SU-DHL-6 (cell line): ENCODE results near the gene GOLM1.

Experiments used
- H2AFZ ChIP-seq: fragments of 200-600 bp; sonication (generic); 2 replicates; pipeline ENCODE4 v1.6.1; 2014; ENCODE audit warnings: low read depth, mild to moderate bottlenecking, moderate library complexity, mixed read lengths, antibody characterized with exemption, low read length; ENCODE audit not compliant: severe bottlenecking
- H3F3A ChIP-seq: fragments of 200-600 bp; shearing (Covaris generic); 2 replicates; pipeline ENCODE4 v1.6.0; 2016; ENCODE audit warnings: antibody characterized with exemption, mild to moderate bottlenecking; ENCODE audit not compliant: insufficient read depth
- H3K27ac ChIP-seq: fragments of 200-600 bp; sonication (generic); 2 replicates; pipeline ENCODE4 v1.5.1; 2016; ENCODE audit warnings: low read depth, mild to moderate bottlenecking, low read length, moderate library complexity, mixed read lengths
- H3K27me3 ChIP-seq: fragments of 200-600 bp; sonication (generic), shearing (Covaris generic); 2 replicates; pipeline ENCODE4 v1.6.0; 2014; ENCODE audit warnings: mild to moderate bottlenecking, low read length
- H3K36me3 ChIP-seq: fragments of 200-600 bp; sonication (generic); 2 replicates; pipeline ENCODE4 v1.6.1; 2014; ENCODE audit warnings: mild to moderate bottlenecking, low read length, mixed read lengths
- H3K4me2 ChIP-seq: fragments of 300-600, 200-600 bp; shearing (Covaris generic), sonication (generic); 2 replicates; pipeline ENCODE4 v1.6.0; 2014; ENCODE audit warnings: low read length, low read depth, mild to moderate bottlenecking; ENCODE audit not compliant: poor library complexity, severe bottlenecking
- H3K4me3 ChIP-seq: fragments of 200-600 bp; sonication (generic); 2 replicates; pipeline ENCODE4 v1.5.1; 2014; ENCODE audit warnings: antibody characterized with exemption, low read length, mild to moderate bottlenecking, mixed read lengths; ENCODE audit not compliant: insufficient read depth, poor library complexity, severe bottlenecking
- H3K79me2 ChIP-seq: fragments of 200-600 bp; sonication (generic); 2 replicates; pipeline ENCODE4 v1.6.1; 2014; ENCODE audit warnings: mild to moderate bottlenecking, low read length, moderate library complexity; ENCODE audit not compliant: insufficient read depth
- H3K9ac ChIP-seq: fragments of 200-600 bp; sonication (generic); 2 replicates; pipeline ENCODE4 v1.7.0; 2014; ENCODE audit warnings: mild to moderate bottlenecking, low read length
- H3K9me2 ChIP-seq: fragments of 200-600 bp; sonication (generic); replicated peaks from 2 replicates; pipeline ENCODE4 v1.6.1; 2014; ENCODE audit warnings: low read length; ENCODE audit not compliant: insufficient read depth
- H3K9me3 ChIP-seq: fragments of 200-600 bp; sonication (generic); 2 replicates; pipeline ENCODE4 v1.6.1; 2014; ENCODE audit warnings: low read length, mixed read lengths; ENCODE audit not compliant: insufficient read depth
- H4K20me1 ChIP-seq: fragments of 200-600 bp; sonication (generic); 2 replicates; pipeline ENCODE4 v1.6.1; 2014; ENCODE audit warnings: low read depth, mild to moderate bottlenecking, antibody characterized with exemption, low read length, moderate library complexity, mixed read lengths
- CTCF ChIP-seq: fragments of 200-600 bp; sonication (generic); IDR thresholded peaks from one replicate; pipeline ENCODE4 v1.5.1; 2017; ENCODE audit warnings: antibody characterized with exemption, mild to moderate bottlenecking, low read length, moderate library complexity; ENCODE audit not compliant: insufficient read depth, poor library complexity, severe bottlenecking
- EZH2phosphoT487 ChIP-seq: fragments of 200-600 bp; sonication (generic), shearing (Covaris generic); conservative IDR thresholded peaks from 2 replicates; pipeline ENCODE4 v1.6.1; 2018; ENCODE audit warnings: mild to moderate bottlenecking, antibody characterized with exemption, low read length, moderate library complexity, mixed read lengths

Gene GOLM1

GRCh38 chr9:85995097-85995496 lies 104.3 kb downstream of the GOLM1 start:
- Histone ChIP-seq H3K27me3 (no peaks in the 10 kb centered on the region), H3K27ac (no peak overlapping the region), H3K9ac (no peak overlapping the region), H3K9me3 (no peaks in the 10 kb centered on the region), H3K4me3 (no peak overlapping the region), H3K4me2 (no peak overlapping the region), H3K36me3 (peaks cover 3% of the 10 kb centered on the region; the same call in 1 of the 2 replicates), H4K20me1 (no peaks in the 10 kb centered on the region), H3K79me2 (no peaks in the 10 kb centered on the region), H2AFZ (no peak overlapping the region), H3F3A (no peaks in the 10 kb centered on the region), H3K9me2 (no peaks in the 10 kb centered on the region)
- no peak for TF ChIP-seq CTCF
- TF ChIP-seq EZH2phosphoT487: no peak

GRCh38 chr9:85994191-85994590 lies 105.2 kb downstream of the GOLM1 start:
- H4K20me1 ChIP-seq: no peaks in the 10 kb centered on the region
- H3K9me3 ChIP-seq: no peaks in the 10 kb centered on the region
- no peak overlapping the region for H2AFZ ChIP-seq
- H3K27me3 ChIP-seq: no peaks in the 10 kb centered on the region
- no peaks in the 10 kb centered on the region for H3K9me2 ChIP-seq
- H3K27ac ChIP-seq: no peak overlapping the region
- no peaks in the 10 kb centered on the region for H3K79me2 ChIP-seq
- no peak overlapping the region for H3K4me3 ChIP-seq
- H3K4me2 ChIP-seq: no peak overlapping the region
- peaks cover 3% of the 10 kb centered on the region; the same call in 1 of the 2 replicates for H3K36me3 ChIP-seq
- no peaks in the 10 kb centered on the region for H3F3A ChIP-seq
- no peak overlapping the region for H3K9ac ChIP-seq
- TF ChIP-seq EZH2phosphoT487: no peak
- no peak for TF ChIP-seq CTCF

- no peaks in the 10 kb centered on the region for H3K9me3 ChIP-seq
- H3K79me2 ChIP-seq: no peaks in the 10 kb centered on the region
- H2AFZ ChIP-seq: no peak overlapping the region
- no peak overlapping the region for H3K4me3 ChIP-seq
- H3K36me3 ChIP-seq: no peaks in the 10 kb centered on the region
- H3K4me2 ChIP-seq: no peak overlapping the region
- H4K20me1 ChIP-seq: no peaks in the 10 kb centered on the region
- H3K27ac ChIP-seq: no peak overlapping the region
- TF ChIP-seq CTCF: no peak
- TF ChIP-seq EZH2phosphoT487: no peak
- H3F3A ChIP-seq: no peaks in the 10 kb centered on the region
- no peak overlapping the region for H3K9ac ChIP-seq
- H3K27me3 ChIP-seq: no peaks in the 10 kb centered on the region
- H3K9me2 ChIP-seq: no peaks in the 10 kb centered on the region
These were observed 112.1 kb downstream of the GOLM1 start for GRCh38 chr9:85987236-85987635.

- no peaks in the 10 kb centered on the region for H3K36me3 ChIP-seq
- no peaks in the 10 kb centered on the region for H3K9me2 ChIP-seq
- no peak for TF ChIP-seq EZH2phosphoT487
- no peak for TF ChIP-seq CTCF
- H3K4me2 ChIP-seq: no peak overlapping the region
- H2AFZ ChIP-seq: no peak overlapping the region
- no peaks in the 10 kb centered on the region for H3K79me2 ChIP-seq
- no peaks in the 10 kb centered on the region for H4K20me1 ChIP-seq
- no peaks in the 10 kb centered on the region for H3K9me3 ChIP-seq
- no peaks in the 10 kb centered on the region for H3F3A ChIP-seq
- H3K4me3 ChIP-seq: no peak overlapping the region
- H3K27ac ChIP-seq: no peak overlapping the region
- no peaks in the 10 kb centered on the region for H3K27me3 ChIP-seq
- H3K9ac ChIP-seq: no peak overlapping the region
These were observed 114.9 kb downstream of the GOLM1 start for GRCh38 chr9:85984457-85984856.
